IPS-15b (cell line): ENCODE measurements around the gene PPP1R1B.

Experiments
- H3K27me3 ChIP-seq: one replicate; pipeline ENCODE4 v1.6.1; 2013; ENCODE audit warnings: low read length; ENCODE audit not compliant: control insufficient read depth, insufficient read depth
- H3K36me3 ChIP-seq: one replicate; pipeline ENCODE4 v1.6.1; 2013; ENCODE audit warnings: low read length; ENCODE audit not compliant: control insufficient read depth, insufficient read depth
- H3K4me1 ChIP-seq: one replicate; pipeline ENCODE4 v1.6.1; 2013; ENCODE audit warnings: mild to moderate bottlenecking, low read length; ENCODE audit not compliant: control insufficient read depth, insufficient read depth
- H3K4me3 ChIP-seq: one replicate; pipeline ENCODE4 v1.5.1; 2013; ENCODE audit warnings: low read depth, low read length
- H3K9ac ChIP-seq: one replicate; pipeline ENCODE4 v1.6.1; 2013; ENCODE audit warnings: low read depth, mild to moderate bottlenecking, low read length
- H3K9me3 ChIP-seq: one replicate; pipeline ENCODE4 v1.6.1; 2013; ENCODE audit warnings: mild to moderate bottlenecking, low read length; ENCODE audit not compliant: control insufficient read depth, insufficient read depth

The PPP1R1B gene

DNA sequence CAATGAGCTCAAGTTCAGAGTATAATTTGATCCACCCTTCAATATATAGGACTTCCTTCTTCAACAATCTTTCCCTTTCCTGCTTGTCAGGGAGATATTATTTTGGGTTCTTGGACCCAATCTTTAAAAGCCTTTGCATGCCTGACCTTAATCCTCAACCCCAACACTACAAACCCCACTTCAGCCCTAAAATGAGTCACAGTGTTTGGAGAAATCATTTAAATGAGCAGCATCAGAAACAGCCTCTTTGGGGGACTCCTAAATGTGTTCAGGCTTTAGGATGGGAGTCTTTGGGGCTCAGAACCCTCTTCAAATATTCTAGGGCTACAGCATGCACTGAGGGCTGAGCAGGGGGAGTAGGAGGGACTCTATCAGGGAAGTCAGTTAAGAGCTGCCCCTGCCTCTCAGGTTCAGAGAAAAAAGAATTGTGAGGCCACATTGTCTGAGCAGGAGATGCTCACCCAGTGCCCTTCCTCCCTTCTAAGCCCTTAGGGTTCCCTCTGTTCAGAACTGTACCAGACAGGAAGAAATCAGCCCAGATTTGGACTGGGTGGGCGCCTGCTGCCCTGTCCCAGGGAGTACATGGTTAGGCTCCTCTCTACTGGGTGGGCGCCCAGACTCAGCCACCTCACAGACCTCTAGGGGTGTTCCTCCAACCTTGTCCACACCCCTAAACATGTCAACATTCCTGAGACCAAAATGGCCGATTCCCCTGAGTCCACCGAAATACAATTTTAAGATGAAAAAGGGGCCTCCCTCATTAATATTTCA lies 24.0 kb upstream of the PPP1R1B start:
- Histone ChIP-seq H3K9me3 (no peaks in the 10 kb centered on the region), H3K36me3 (no peaks in the 10 kb centered on the region), H3K4me3 (peak overlapping the region; percentile 10), H3K27me3 (peaks cover 95% of the 10 kb centered on the region), H3K9ac (no peak overlapping the region), H3K4me1 (peaks cover 16% of the 10 kb centered on the region)

DNA sequence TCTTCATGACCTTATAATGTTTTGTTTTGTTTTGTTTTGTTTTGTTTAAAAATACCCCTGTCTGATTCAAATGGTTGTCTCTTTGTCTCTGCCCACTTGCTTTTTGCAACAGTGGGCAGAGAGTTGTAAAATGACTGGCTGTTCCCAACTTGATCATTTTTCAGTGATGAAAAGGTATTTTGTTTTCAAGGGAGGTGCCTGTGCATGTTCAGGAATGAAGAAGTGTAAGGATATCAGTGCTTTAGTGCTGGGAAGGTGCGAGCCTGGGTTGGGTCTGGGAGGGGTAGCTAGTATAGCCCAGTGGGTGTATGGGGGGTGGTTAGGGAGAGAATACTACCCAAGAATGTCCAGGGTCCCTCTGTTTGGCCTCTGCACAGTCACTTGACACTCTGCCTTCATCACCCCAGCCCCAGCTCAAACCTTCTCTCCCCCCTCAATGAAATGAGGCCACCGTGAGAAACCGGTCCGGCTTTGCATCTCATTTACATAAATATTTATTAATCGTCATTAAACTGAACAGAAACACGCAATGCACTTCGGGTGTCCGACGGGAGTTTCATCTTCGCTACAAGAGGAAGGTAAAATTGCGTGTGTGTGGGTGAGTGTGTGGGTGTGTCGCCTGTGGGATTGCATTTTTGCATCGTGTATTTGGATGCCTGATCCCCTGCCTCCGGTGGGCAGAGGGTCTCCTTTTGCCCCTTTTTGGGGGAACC lies 23.3 kb upstream of the PPP1R1B start:
- Histone ChIP-seq H3K9ac (no peak overlapping the region), H3K4me3 (peak overlapping the region; percentile 55), H3K27me3 (peaks cover 95% of the 10 kb centered on the region), H3K36me3 (no peaks in the 10 kb centered on the region), H3K9me3 (no peaks in the 10 kb centered on the region), H3K4me1 (peaks cover 16% of the 10 kb centered on the region)

DNA sequence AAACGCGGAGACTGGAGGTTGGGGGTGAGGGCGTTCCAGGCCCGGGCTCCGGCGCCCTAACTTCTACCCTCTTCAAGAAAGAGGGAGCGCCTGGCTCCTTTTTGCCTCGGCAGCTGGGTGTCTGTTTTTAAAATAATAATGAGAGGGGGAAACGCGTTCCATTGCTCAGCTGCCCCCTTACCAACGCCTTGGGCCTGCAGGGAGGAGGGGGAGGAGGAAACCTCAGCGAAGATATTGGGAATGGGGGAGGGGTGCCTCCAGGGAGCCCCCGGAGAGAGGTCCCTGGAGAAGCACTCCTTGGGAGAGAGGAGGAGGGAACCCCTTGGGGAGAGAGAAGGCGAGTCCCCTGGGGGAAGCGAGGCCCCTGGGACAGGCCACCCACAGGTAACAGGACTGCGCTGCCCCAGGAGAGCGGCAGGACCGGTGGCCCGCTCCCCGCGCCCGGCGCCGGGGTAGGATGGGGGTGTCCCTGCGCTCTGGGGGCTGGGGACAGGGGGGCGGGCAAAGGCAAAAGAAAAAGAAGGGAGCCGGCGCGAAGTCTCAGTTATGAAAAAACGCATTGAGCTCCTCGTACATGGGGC lies 21.8 kb upstream of the PPP1R1B start:
- Histone ChIP-seq H3K4me3 (peak overlapping the region; percentile 43), H3K36me3 (no peaks in the 10 kb centered on the region), H3K9me3 (no peaks in the 10 kb centered on the region), H3K4me1 (peaks cover 21% of the 10 kb centered on the region), H3K27me3 (peaks cover 95% of the 10 kb centered on the region), H3K9ac (no peak overlapping the region)

DNA sequence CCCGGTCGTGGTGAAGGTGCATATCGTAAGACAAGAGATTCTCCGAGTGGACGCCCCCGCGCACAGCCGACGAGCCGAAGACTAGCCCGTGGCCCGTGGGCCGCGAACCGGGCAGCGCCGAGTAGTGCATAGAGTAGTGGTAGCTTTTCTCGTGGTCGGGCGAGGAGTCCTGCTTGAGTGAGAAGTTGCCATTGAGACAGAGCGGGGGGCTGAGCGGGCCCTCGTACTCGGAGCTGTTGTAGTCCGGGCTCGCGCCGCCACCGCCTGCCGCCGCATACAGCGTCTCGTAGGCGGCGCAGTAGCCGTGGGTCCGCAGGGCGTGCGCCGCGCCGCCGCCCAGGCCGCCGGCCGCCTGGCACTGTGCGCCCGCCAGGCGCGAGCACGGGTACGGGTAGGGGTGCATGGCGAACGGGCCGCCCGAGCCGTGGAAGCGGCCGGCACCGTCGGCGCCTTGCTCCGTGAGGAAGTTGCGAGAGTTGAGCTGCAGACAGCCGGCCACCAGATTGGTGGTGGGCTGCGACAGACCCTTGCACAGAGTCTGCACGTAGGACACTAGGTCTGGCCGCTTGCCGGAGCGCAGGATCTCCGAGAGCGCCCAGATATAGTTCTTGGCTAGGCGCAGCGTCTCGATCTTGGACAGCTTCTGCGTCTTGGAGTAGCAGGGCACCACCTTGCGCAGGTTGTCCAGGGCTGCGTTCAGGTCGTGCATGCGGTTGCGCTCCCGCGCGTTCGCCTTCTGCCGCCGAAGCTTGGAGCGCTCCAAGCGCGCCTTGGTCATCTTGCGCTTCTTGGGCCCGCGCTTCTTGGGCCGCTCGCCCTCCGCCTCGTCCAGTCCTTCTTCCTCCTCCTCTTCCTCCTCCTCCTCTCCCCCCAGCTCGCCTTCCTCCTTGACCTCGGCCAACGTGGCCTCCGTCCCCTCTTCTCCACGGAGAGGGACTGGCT lies 21.0 kb upstream of the PPP1R1B start:
- Histone ChIP-seq H3K9ac (no peak overlapping the region), H3K9me3 (no peaks in the 10 kb centered on the region), H3K4me3 (peak overlapping the region; percentile 43), H3K27me3 (peaks cover 93% of the 10 kb centered on the region), H3K4me1 (peaks cover 21% of the 10 kb centered on the region), H3K36me3 (no peaks in the 10 kb centered on the region)

DNA sequence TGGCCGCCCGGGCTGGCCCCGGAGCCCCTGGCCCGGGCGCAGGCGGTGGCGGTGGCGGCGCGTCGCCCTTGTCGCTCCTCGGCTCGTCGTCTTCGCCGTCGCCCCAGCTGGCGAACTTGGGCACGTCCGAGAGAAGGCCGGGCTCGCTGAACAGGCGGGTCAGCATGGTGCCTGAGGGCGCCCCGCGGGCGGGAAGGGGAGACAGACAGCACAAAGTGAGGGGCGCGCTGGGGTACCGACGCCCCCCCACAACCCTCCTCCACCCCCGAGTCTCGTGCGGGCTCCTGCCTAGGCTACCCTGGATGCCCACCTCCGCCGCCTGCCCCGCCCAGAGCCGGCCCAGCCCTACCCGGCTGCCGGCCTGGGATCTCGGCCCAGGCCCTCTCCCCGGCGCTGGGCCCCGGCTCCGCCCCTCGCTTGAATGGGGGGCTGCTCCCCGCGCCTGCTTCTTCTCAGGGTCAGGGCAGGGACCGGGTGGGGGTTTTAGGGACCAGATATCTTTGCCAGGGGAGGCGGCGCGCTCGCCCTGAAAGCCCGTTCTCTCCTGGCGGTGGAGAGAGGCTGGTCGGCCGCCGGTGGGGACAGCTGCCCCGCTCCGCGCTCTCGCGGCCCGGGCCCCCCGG lies 20.2 kb upstream of the PPP1R1B start:
- Histone ChIP-seq H3K36me3 (no peaks in the 10 kb centered on the region), H3K9me3 (no peaks in the 10 kb centered on the region), H3K27me3 (peaks cover 93% of the 10 kb centered on the region), H3K4me3 (peak overlapping the region; percentile 43), H3K4me1 (peaks cover 19% of the 10 kb centered on the region), H3K9ac (no peak overlapping the region)

DNA sequence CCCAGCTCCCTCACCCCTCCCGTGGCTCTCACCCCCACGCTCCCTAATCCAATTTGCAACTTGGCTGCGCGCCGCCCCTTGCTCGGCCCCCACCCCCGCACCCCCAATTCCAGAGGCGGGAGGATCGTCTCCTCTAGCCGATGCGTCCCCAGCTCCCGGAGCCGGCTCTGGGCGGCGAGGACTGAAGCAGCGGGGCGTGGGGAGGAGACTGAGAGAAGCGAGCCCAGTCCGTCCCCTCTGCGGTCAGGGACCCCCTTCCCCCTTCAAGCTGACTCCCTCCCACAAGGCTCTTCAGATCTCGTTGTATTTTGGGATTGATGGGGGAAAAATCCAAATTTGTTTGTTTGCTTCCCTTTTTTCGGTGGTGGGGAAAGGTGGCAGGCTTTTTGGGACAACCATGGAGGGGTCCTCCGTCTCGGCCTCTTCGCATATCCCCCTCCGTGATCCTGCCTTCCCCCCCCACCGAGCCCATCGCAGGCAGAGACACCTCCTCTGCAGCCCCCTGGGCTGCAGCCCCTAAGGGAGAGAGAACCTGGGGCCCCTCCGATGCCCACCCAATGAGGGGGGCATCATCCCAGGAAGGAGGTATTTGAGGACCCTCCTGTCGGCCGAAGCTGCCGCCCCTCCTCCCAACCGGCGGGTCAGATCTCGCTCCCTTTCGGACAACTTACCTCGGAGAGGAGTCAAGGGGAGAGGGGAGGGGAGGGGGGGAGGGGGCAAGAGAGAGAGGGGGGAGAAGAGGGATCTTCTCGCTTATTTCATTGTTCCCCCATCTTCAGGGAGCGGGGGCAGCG lies 19.5 kb upstream of the PPP1R1B start:
- H3K4me3 ChIP-seq = peak overlapping the region; percentile 43
- no peaks in the 10 kb centered on the region for H3K9me3 ChIP-seq
- H3K27me3 ChIP-seq = peaks cover 92% of the 10 kb centered on the region
- H3K4me1 ChIP-seq = peaks cover 14% of the 10 kb centered on the region
- H3K9ac ChIP-seq = no peak overlapping the region
- H3K36me3 ChIP-seq = no peaks in the 10 kb centered on the region

DNA sequence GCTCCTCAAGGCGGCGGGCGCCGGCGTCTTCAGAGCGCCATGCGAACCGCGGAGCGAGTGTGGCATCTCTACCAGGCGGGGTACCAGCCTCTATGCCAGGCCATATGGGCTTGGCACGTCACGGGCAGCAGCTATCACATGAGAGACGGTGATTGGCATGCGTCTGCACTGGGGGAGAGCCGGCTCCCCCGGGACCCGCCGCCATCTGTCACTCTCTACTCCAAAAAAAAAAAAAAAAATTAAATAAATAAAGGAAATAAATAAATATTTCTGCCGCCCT lies 19.0 kb upstream of the PPP1R1B start, which contains the start of gene NEUROD2:
Gene NEUROD2, minus strand, starts transcription at position 70 of the 280 bp plus-strand sequence. CDS start 1,321 bp downstream, outside the sequence.
- Histone ChIP-seq H3K36me3 (no peaks in the 10 kb centered on the region), H3K4me1 (peaks cover 11% of the 10 kb centered on the region), H3K9me3 (no peaks in the 10 kb centered on the region), H3K27me3 (peaks cover 87% of the 10 kb centered on the region), H3K9ac (no peak within 1 kb of the TSS), H3K4me3 (peak within 1 kb of the TSS; percentile 43)

DNA sequence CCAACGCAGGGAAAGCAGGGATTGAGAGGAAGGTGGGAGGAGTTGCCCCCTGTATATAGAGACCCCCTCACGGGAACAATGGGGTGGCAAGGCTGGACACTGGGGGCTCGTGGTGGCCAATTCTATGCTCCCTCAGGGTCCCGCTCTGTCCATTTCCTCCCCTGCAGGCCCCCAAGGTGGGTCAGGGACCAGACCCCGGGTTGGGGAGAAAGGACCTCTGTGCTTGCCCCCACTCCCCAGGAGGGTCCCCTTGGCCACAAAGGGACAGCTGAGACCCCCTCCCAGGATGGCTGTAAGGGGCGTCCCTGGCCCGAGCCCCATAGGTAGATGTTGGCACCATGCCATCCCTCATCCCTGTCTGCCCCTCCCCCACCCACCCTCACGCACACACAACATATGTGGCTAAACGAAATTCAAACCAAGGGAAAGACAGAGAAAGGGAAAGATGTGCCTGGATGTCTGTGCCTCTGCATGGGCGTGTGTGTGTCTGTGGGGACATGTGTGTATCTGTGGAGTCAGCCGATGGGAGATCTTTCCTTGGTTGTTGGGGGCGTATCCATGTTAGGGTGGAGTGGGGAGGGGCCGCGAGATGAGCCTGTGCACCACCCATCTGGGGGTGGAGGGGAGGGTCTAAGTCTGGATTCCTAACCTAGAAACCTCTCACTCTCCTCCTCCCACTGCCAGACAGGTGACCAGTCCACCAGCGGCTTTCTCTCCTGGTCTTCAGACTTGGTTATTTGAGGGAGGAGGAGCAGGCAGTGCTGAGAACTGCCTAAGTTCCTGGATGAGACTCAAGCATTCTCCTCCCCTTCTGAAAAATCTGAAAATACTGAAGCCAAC lies 18.4 kb upstream of the PPP1R1B start:
- no peaks in the 10 kb centered on the region for H3K36me3 ChIP-seq
- H3K4me1 ChIP-seq = peaks cover 8% of the 10 kb centered on the region
- peaks cover 87% of the 10 kb centered on the region for H3K27me3 ChIP-seq
- no peaks in the 10 kb centered on the region for H3K9me3 ChIP-seq
- H3K9ac ChIP-seq = no peak overlapping the region
- peak overlapping the region; percentile 8 for H3K4me3 ChIP-seq

DNA sequence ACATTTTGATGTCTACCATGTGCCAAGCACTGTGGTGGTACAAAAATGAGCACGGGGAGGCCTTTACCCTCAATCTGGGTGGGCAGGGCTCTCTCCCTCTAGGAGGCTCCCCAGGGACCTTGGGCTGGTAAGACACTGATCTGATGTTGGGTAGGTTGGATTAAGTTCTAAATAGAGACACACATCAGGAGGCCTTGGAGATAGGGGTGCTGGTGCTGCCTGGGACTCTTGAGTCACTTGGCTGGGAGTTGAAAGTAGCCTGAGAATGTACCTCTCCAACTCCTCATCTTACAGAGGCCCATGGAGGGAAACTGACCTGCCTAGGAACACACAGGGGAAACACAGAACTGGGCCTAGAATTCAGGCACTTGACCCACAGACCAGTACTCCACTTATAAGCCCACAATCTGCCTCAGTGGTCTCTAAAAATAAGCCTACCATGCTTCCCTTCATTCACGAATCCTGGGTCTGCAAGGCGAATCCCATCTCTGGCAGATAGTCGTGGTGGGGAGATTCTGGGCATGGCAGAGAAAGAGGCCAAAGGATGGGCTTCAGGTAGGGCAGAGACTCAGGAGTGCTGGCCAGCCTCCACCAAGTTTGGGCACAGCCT lies 17.2 kb upstream of the PPP1R1B start:
- no peak overlapping the region for H3K4me3 ChIP-seq
- H3K27me3 ChIP-seq = peaks cover 86% of the 10 kb centered on the region
- H3K4me1 ChIP-seq = peaks cover 5% of the 10 kb centered on the region
- H3K36me3 ChIP-seq = no peaks in the 10 kb centered on the region
- H3K9me3 ChIP-seq = no peaks in the 10 kb centered on the region
- no peak overlapping the region for H3K9ac ChIP-seq
